GM23338 (cell line): ENCODE data around the gene RPL27A. TPM values are rescaled to one million over a fixed set of nuclear protein-coding genes. Genes with fewer than 3 reads are reported as not detected.

Experiments used
- ATAC-seq: fragments of 200-7000 bp; cut with Tn5 transposase; 3 replicates; pipeline ENCODE4 v1.9.1; 2020
- DNase-seq: peaks from one replicate; pipeline ENCODE4 v3.0.0-alpha.2; 2015; ENCODE audit warnings: low spot score
- H2AFZ ChIP-seq: fragments of 200-600 bp; sonication (generic); 2 replicates; pipeline ENCODE4 v1.8.0; 2016; ENCODE audit warnings: antibody characterized with exemption, mild to moderate bottlenecking, moderate library complexity
- H3F3A ChIP-seq: fragments of 200-600 bp; sonication (generic); replicated peaks from 2 replicates; pipeline ENCODE4 v1.8.0; 2017; ENCODE audit warnings: antibody characterized with exemption, mixed run types, low read depth
- H3K27ac ChIP-seq: fragments of 200-600 bp; sonication (generic); 2 replicates; pipeline ENCODE4 v1.6.1; 2016; ENCODE audit warnings: low read depth
- H3K27me3 ChIP-seq: fragments of 200-600 bp; sonication (generic); 2 replicates; pipeline ENCODE4 v1.8.0; 2016; ENCODE audit warnings: mild to moderate bottlenecking, mixed run types, moderate library complexity; ENCODE audit not compliant: insufficient read depth
- H3K36me3 ChIP-seq: fragments of 200-600 bp; sonication (generic); 2 replicates; pipeline ENCODE4 v1.8.0; 2016; ENCODE audit warnings: mild to moderate bottlenecking; ENCODE audit not compliant: insufficient read depth
- H3K4me1 ChIP-seq: fragments of 200-600 bp; sonication (generic); 2 replicates; pipeline ENCODE4 v1.8.0; 2016; ENCODE audit warnings: mild to moderate bottlenecking, moderate library complexity; ENCODE audit not compliant: insufficient read depth
- H3K4me2 ChIP-seq: fragments of 200-600 bp; sonication (generic); 2 replicates; pipeline ENCODE4 v1.7.1; 2017; ENCODE audit warnings: mixed run types
- H3K4me3 ChIP-seq: fragments of 200-600 bp; sonication (generic); 2 replicates; pipeline ENCODE4 v1.6.1; 2016; ENCODE audit warnings: mixed run types
- H3K79me2 ChIP-seq: fragments of 200-600 bp; sonication (generic); replicated peaks from 2 replicates; pipeline ENCODE4 v1.8.0; 2017; ENCODE audit warnings: mild to moderate bottlenecking; ENCODE audit not compliant: insufficient read depth
- H3K9me2 ChIP-seq: fragments of 200-600 bp; sonication (generic); 2 replicates; pipeline ENCODE4 v1.8.0; 2017; ENCODE audit not compliant: insufficient read depth
- H4K20me1 ChIP-seq: fragments of 200-600 bp; sonication (generic); replicated peaks from 2 replicates; pipeline ENCODE4 v1.8.0; 2017; ENCODE audit warnings: mild to moderate bottlenecking; ENCODE audit not compliant: insufficient read depth
- H3K27ac Mint-ChIP-seq: 2 replicates; pipeline ENCODE4 v1.8.0; 2020; ENCODE audit warnings: inconsistent platforms, mild to moderate bottlenecking, moderate library complexity, mixed read lengths
- H3K27me3 Mint-ChIP-seq: 3 replicates; pipeline ENCODE4 v1.8.0; 2022; ENCODE audit warnings: low read depth, mild to moderate bottlenecking, moderate library complexity, mixed read lengths, inconsistent platforms; ENCODE audit not compliant: insufficient read depth, poor library complexity
- H3K36me3 Mint-ChIP-seq: 3 replicates; pipeline ENCODE4 v1.8.0; 2021; ENCODE audit warnings: low read depth, mild to moderate bottlenecking, inconsistent platforms, moderate library complexity, mixed read lengths
- H3K4me1 Mint-ChIP-seq: 3 replicates; pipeline ENCODE4 v1.8.0; 2020; ENCODE audit warnings: mild to moderate bottlenecking, inconsistent platforms, mixed read lengths
- H3K4me3 Mint-ChIP-seq: 3 replicates; pipeline ENCODE4 v1.8.0; 2021; ENCODE audit warnings: moderate library complexity, mild to moderate bottlenecking, inconsistent platforms, mixed read lengths
- H3K9me3 Mint-ChIP-seq: 3 replicates; pipeline ENCODE4 v1.8.0; 2020; ENCODE audit warnings: moderate library complexity, mild to moderate bottlenecking, inconsistent platforms, mixed read lengths
- CREB1 ChIP-seq: fragments of 250-450 bp; sonication (Bioruptor Pico); IDR thresholded peaks from 2 replicates; pipeline ENCODE4 v1.5.0; 2020; ENCODE audit warnings: low read depth, mild to moderate bottlenecking, moderate library complexity
- ETS1 ChIP-seq: IDR thresholded peaks from 2 replicates; pipeline ENCODE4 v1.6.1; 2016; ENCODE audit warnings: antibody characterized with exemption
- EZH2 ChIP-seq: fragments of 200-600 bp; sonication (generic); IDR thresholded peaks from one replicate; pipeline ENCODE4 v1.8.0; 2017; ENCODE audit warnings: antibody characterized with exemption, mild to moderate bottlenecking, low read depth; ENCODE audit not compliant: unreplicated experiment
- EZH2phosphoT487 ChIP-seq: fragments of 200-600 bp; sonication (generic); IDR thresholded peaks from one replicate; pipeline ENCODE4 v1.8.1; 2018; ENCODE audit warnings: antibody characterized with exemption; ENCODE audit not compliant: unreplicated experiment
- JUNB ChIP-seq: IDR thresholded peaks from one replicate; pipeline ENCODE4 v1.6.1; 2016; ENCODE audit warnings: antibody characterized with exemption; ENCODE audit not compliant: unreplicated experiment
- POLR2AphosphoS5 ChIP-seq: IDR thresholded peaks from 2 replicates; pipeline ENCODE4 v1.6.1; 2016; ENCODE audit warnings: antibody characterized with exemption, low read depth
- REST ChIP-seq: IDR thresholded peaks from one replicate; pipeline ENCODE4 v1.6.1; 2018; ENCODE audit warnings: antibody characterized with exemption; ENCODE audit not compliant: unreplicated experiment
- ZNF114 ChIP-seq: fragments of 250-450 bp; sonication (Bioruptor Pico); IDR thresholded peaks from 2 replicates; pipeline ENCODE4 v1.5.0; 2020; ENCODE audit warnings: mild to moderate bottlenecking, moderate library complexity
- polyA plus RNA-seq: library from polyadenylated mRNA; unstranded; fragments of >200 nt; fragmentation: Nextera tagmentation; extraction: Ambion mirVana; gene quantifications from 2 replicates; pipeline ENCODE4 v1.2.1, GENCODE V29; 2016
- total RNA-seq: library from RNA; depleted of rRNA; stranded (reverse); fragments of >200 nt; shearing (Covaris generic); gene quantifications from 2 replicates; pipeline ENCODE4 v1.2.3, GENCODE V29; 2014

The RPL27A gene
- total and polyA plus RNA-seq, 2 experiments from 2014 or later = 1,283 to 3,167 TPM

DNA sequence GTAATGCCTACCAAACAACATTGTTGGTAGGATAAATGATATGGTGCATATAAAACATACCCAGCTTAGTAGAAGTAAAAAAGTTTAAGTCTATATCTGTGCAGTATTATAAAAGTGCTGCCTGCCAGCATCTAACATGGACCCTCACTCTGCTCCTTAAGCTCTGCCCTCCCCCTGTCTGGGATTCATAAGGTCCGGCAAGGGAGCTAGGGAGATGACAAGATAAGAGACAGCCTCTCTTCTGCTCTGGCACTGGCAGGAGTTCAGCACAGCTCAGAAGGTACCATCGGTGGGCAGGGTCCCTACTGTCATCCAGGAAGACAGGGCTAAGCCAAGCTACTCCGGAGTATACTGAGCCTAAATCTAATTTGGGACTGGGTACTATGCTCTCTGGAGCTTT is 42.9 kb upstream of the RPL27A start (continued):
- TF ChIP-seq ZNF114 (CRISPR knock-in tag) (no peak), POLR2AphosphoS5 (no peak), EZH2 (no peak), ETS1 (no peak), CREB1 (CRISPR knock-in tag) (no peak), EZH2phosphoT487 (no peak), JUNB (no peak)

DNA sequence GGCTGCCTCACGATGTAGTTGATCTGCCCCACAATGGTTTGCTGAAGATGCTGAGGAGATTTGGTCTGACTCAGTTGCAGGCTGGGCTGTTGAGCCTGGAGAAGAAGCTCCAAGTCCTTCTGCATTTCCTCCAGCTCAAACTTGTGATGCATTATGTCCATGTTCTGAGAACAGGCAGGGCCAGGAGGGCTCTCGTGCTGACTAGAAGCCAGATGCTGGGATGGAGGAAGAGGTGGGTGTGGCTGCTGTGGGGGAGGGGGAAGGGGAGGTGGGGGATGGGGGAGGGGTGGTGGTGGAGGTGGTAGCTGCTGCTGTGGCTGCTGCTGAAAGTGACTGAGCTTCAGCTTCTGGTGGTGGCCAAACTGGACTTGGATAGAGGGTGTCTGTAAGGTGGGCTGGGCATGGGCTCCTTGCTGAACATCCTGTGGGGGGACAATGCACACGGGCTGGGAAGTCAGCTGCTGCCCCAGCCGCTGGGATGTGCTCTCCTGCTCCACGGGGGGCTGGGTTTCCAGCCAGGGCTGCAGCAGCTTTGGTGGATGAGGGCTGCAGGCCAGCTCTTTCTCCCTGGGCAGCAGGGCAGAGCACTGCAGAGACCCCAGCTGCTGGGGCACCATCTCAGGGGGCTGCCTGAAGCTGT is 42.2 kb upstream of the RPL27A start:
- no peak overlapping the region; the same call in 2 of the 3 replicates for H3K4me3 Mint-ChIP-seq
- ATAC-seq (peak; percentile 89), DNase-seq (peak; percentile 54)
- H3K27ac Mint-ChIP-seq = no peak overlapping the region; the same call in 1 of the 2 replicates
- H3K27me3 ChIP-seq = no peaks in the 10 kb centered on the region
- H3K36me3 Mint-ChIP-seq = 0 out of 3 replicates have a peak, but pooled peaks cover 5% of the 10 kb centered on the region
- no peak overlapping the region for H3K27ac ChIP-seq
- no peaks in the 10 kb centered on the region for H3F3A ChIP-seq
- H3K4me1 ChIP-seq = peaks cover 14% of the 10 kb centered on the region; the same call in 1 of the 2 replicates
- no peaks in the 10 kb centered on the region for H3K36me3 ChIP-seq
- no peaks in the 10 kb centered on the region for H4K20me1 ChIP-seq
- TF ChIP-seq POLR2AphosphoS5 = no peak
- no peak for TF ChIP-seq REST
- TF ChIP-seq CREB1 (CRISPR knock-in tag) = no peak
- no peak for TF ChIP-seq JUNB
- no peak for TF ChIP-seq ZNF114 (CRISPR knock-in tag)
- no peak for TF ChIP-seq EZH2phosphoT487
- peak overlapping the region; percentile 23; the same call in 1 of the 2 replicates for H3K4me3 ChIP-seq
- H3K79me2 ChIP-seq = no peaks in the 10 kb centered on the region
- no peaks in the 10 kb centered on the region for H3K9me2 ChIP-seq
- H2AFZ ChIP-seq = peak overlapping the region; percentile 47; the same call in 1 of the 2 replicates
- H3K9me3 Mint-ChIP-seq = no peaks in the 10 kb centered on the region
- peak overlapping the region; percentile 65 for H3K4me2 ChIP-seq
- peaks cover 24% of the 10 kb centered on the region for H3K4me1 Mint-ChIP-seq
- no peaks in the 10 kb centered on the region for H3K27me3 Mint-ChIP-seq
